HG02884 (cell line): Measurements from ENCODE around the gene ADAM30.

Experiments used
- ATAC-seq: cut with Tn5 transposase; IDR thresholded peaks from one replicate; pipeline ENCODE4 v1.9.1; 2021; ENCODE audit warnings: mild to moderate bottlenecking, moderate library complexity; ENCODE audit not compliant: unreplicated experiment

The ADAM30 gene

GRCh38 chr1:119909890-119910596 is 13.7 kb upstream of the ADAM30 start:
- ATAC-seq, result no peak

DNA sequence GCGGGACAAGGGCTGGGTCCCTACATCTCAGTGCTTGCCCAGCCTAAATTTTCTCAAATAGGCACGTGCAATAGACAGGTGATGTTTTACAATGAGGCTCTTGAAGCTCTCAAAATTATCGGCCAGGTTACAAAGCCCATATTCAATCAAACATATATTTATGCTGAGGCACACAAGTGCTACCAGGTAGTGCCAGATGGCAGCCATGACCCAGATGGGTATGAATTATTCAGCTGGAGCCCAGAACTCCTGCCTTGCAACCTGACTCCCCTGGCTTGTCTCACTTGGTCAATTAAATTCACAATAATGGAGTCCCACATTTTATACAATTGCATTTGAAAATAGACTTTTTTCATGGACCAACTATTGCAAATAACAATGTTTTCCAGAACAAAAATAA is 12.3 kb upstream of the ADAM30 start:
- ATAC-seq, result no peak

GRCh38 chr1:119906927-119907652 is 10.8 kb upstream of the ADAM30 start:
- no peak for ATAC-seq

DNA sequence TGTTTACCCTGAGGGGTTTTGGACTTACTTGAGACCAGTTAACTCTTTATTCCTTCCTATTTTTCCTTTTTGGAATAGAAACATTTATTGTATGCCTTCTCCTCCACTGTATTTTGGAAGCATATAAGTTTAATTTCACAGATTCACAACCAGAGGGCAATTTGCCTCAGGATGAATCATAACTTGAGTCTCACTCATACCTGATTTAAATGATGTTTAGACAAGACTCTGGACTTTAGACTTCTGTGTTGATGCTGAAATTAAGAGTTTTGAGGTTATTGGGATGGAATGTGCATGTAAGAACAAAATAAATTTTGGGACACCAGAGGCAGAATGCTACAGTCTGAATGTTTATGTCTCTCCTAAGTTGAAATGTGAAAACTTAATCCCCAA is 7.1 kb upstream of the ADAM30 start:
- ATAC-seq, result no peak

- no peak for ATAC-seq
These were observed 6.6 kb upstream of the ADAM30 start for GRCh38 chr1:119902775-119903442.

GRCh38 chr1:119898981-119899720 is 2.8 kb upstream of the ADAM30 start:
- no peak for ATAC-seq

GRCh38 chr1:119898530-119898929 is 2.2 kb upstream of the ADAM30 start:
- no peak for ATAC-seq

GRCh38 chr1:119895102-119895501 is 1.2 kb downstream of the ADAM30 start:
- no peak for ATAC-seq

GRCh38 chr1:119893827-119894700 is 2.3 kb downstream of the ADAM30 start:
- ATAC-seq, result no peak

DNA sequence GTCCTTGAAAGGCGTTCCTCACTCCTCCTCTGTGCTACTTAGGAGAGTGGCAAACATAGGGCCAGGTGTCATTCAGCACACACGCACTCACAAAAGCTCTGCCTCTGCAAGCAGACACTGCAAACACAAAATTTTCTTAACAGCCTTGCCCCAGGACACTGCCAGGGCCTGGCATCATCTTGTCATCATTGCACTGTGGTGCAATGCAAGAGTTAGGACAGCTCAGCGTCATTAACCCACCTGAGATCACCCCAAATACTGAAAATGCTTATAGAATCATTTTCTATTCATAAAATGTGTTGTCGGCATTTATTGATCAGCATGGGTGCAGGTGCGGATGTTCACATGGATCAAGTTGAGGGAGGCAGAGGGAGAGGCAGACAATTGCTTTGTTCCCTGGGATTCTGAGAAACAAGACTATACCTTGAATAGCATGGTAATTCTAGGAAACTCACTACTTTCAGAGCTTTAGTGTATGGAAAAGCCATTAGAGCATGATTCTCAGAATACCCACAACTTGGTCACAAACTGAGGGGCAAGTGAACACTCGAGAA is 3.0 kb downstream of the ADAM30 start:
- ATAC-seq, result no peak

GRCh38 chr1:119891386-119891785 is 4.9 kb downstream of the ADAM30 start:
- ATAC-seq, result no peak

GRCh38 chr1:119888476-119888875 is 7.8 kb downstream of the ADAM30 start:
- no peak for ATAC-seq

- ATAC-seq, result no peak
These were observed 8.9 kb downstream of the ADAM30 start for GRCh38 chr1:119887427-119887826.

DNA sequence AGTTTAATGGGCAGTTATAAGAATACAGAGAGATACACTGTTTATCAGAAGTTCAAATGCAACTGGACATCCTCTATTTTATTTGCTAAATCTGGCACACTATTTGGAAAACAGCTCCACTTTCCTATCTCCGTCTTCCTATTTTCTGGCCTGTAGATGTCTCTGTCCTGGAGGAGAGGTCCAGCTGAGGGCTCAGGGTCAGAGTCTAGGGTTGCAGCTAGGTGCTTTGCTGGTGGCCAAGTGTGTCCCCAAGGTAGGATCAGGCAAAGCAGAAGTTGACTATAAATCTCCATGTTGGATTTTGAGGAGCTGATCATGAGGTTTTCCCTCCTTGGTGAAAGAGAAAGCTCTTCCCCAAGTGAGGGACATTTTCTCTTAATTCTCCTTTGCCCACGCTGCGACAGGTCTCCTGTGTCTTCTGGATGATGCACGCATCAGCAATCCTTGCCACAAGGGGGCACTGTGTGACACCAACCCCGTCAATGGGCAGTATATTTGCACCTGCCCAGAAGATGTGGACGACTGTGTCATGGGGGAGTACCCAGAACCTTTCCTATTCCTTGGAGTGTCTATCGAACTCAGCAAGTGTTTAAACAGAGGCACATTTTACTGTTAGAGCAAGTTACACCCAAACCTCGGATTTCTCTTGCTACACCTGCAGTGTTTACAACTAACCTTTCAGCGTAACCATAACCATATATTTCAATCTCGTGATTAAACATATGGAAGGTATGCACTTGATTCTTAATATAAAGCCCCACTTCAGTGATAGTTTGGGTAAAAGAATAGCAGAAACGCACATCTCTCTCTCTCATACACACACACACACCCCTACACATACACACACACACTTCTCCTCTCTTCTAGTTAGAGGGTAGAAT is 10.2 kb downstream of the ADAM30 start:
- no peak for ATAC-seq

DNA sequence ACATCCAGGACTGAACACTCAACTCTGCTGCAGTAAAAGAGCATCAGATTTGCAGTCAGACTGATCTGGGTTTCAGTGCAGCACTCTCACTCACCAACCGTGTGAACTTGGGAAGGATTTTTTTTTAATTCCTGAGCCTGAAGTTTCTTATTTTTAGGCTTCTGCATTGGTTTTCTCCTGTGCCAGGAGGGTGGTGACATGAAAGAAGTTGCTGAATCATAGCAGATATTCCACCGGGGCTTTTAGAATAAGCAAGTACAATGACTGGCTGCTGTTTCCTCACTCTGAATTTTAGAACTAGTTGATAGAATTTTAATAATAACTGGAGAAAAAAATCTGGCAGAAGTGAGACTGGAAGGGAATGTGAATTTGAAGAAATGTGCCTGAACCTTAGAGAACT is 11.6 kb downstream of the ADAM30 start:
- no peak for ATAC-seq

DNA sequence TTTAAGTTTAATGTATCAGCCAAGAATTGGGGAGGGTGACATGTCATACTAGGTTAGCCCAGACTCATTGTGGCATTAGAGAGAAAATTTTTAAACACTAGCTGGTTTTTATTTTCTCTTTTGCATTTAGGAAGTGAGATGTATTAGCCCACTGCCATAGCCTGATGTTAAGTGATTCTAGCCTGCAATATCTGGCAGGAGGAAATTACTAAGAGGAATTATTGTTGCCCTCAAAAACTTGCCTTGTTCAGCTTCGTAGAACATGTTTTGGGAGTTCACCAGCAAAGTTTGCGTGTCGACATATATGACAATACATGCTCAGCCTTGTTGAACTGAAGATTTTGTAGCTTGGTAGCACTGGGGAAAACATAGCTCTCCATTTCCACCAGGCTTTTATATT is 12.5 kb downstream of the ADAM30 start:
- ATAC-seq, result no peak

- ATAC-seq, result no peak
These were observed 13.9 kb downstream of the ADAM30 start for GRCh38 chr1:119882132-119883049.
